ENCODE data around the gene TMED10.

TMED10 gene

DNA sequence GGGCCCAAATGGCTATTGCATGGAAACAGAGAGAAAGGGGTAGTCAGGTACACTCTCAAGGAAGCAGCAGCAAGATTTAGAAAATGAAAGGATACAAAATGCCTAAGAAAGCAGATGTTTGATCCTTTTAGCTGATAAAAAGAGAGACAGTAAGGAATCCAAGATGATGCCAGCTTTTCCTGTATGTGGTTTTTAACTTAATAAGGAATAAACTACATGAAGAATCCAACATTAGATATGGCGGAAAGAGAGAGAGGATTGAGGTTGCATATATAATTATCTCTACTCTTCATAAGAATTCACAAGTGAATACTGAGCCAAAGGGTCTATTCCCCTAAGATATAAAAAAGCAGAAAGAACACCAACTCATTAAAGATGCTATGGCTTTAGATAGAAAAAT, 11.6 kb downstream of the TMED10 start:
- peak overlapping the region in 1 of 3 experiments; percentile 6 for H3K27ac Mint-ChIP-seq
- TF ChIP-seq CTCF (IDR thresholded peaks at IDR 0.05; ENCODE audit: unreplicated experiment in 3 of 3) = no peak
- H3K4me1 Mint-ChIP-seq = peaks cover 31% of the 10 kb centered on the region
- no peaks in the 10 kb centered on the region for H3K9me3 Mint-ChIP-seq
- no peaks in the 10 kb centered on the region for H3K27me3 Mint-ChIP-seq (ENCODE audit: low read depth)
- H3K36me3 Mint-ChIP-seq (ENCODE audit: low read depth) = no peaks in the 10 kb centered on the region
- no peak overlapping the region for H3K4me3 Mint-ChIP-seq

DNA sequence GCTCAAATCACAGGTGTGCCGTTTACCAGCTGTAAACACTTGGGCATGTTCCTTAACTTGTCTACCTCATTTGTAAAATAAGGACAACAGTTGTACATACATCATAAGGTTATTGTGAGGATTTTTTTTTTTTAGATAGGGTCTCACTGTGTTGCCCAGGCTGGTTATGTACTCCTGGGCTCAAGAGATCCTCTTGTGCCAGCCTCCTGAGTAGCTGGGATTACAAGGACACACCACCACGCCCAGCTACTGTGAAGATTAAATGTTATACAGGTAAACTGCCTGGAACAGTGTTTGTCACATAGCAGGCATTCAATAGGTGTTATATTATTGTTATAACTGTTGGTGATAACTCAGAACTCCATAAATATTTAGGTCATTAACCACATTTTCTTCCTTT, 12.7 kb downstream of the TMED10 start:
- Mint-ChIP-seq H3K36me3 (ENCODE audit: low read depth) (no peaks in the 10 kb centered on the region), H3K27ac (no peak overlapping the region), H3K27me3 (ENCODE audit: low read depth) (no peaks in the 10 kb centered on the region), H3K4me1 (peaks cover 31% of the 10 kb centered on the region), H3K9me3 (no peaks in the 10 kb centered on the region), H3K4me3 (no peak overlapping the region)
- TF ChIP-seq CTCF (IDR thresholded peaks at IDR 0.05; ENCODE audit: unreplicated experiment in 3 of 3) = no peak

DNA sequence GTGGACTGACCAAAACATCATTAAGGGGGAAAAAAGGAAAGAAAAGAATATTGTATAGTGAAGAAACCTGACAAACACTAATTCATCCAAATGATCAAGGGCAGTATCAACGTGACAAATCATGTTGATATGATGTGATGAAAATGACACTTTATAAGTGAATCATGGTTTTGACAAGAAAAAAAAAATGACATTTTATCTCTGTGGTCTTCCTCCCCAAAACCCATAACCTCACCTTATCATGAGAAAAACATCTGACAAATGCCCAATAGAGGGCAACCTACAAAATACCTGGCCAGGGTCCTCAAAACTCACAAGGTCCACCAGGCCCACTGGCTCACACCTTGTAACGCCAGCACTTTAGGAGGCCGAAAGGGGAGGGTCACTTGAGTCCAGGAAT, 13.8 kb downstream of the TMED10 start:
- H3K9me3 Mint-ChIP-seq = no peaks in the 10 kb centered on the region
- TF ChIP-seq CTCF (IDR thresholded peaks at IDR 0.05; ENCODE audit: unreplicated experiment in 3 of 3) = no peak
- H3K27me3 Mint-ChIP-seq (ENCODE audit: low read depth) = no peaks in the 10 kb centered on the region
- H3K4me3 Mint-ChIP-seq = no peak overlapping the region
- no peak overlapping the region for H3K27ac Mint-ChIP-seq
- no peaks in the 10 kb centered on the region for H3K36me3 Mint-ChIP-seq (ENCODE audit: low read depth)
- peaks cover 25% of the 10 kb centered on the region for H3K4me1 Mint-ChIP-seq

DNA sequence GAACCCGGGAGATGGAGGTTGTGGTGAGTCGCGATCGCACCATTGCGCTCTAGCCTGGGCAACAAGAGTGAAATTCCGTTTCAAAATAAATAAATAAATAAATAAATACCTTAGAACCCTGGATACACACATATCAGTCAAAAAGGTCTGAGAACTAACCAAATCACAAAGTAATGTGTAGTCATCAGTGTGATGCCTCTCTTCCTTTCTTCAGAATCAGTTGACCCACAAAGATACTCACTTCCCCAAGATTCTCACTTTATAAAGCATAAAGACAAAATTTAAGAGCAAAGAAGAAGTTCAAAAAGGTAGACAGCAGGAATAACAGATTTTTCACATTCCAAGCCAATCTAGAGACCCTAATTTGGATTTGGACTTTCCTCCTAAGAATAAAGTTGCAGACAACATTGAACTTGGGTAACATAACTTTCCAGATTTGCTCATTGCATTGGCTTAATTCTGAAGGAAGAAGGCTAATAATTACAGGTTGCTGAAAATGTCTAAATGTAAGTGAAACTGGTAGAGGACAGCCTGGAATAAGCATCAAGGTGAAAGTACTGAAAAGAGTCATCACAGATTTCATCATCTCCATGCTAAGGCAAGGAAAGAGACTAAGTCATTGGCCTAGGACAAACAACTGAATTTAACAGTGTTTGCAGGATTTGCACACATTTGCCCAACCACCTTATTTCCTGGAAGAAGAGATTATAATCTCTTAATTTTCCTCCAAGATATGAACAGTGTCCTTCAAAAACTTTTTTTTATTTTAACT, 17.4 kb downstream of the TMED10 start:
- Mint-ChIP-seq H3K4me1 (peaks cover 10% of the 10 kb centered on the region), H3K9me3 (no peaks in the 10 kb centered on the region), H3K27me3 (ENCODE audit: low read depth) (no peaks in the 10 kb centered on the region), H3K4me3 (no peak overlapping the region), H3K27ac (no peak overlapping the region), H3K36me3 (ENCODE audit: low read depth) (no peaks in the 10 kb centered on the region)
- no peak for TF ChIP-seq CTCF (IDR thresholded peaks at IDR 0.05; ENCODE audit: unreplicated experiment in 3 of 3)

DNA sequence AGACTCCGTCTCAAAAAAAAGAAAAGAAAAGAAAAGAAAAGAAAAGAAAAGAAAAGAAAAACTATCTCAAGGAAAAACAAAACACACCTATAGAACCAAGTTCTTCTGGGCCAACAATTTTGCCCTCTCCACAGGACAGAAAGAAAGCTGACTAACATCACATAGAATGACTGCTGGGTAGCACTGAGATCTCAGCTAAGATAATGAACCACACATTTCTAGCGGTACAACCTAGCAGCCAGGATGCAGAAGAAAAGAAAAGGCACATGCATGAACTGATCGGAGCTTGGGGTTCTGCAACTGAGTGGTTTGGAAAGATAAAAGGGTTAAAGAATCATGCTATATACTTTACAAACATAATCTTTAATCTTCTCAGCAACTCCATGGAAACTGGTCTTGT, 19.5 kb downstream of the TMED10 start:
- no peaks in the 10 kb centered on the region for H3K9me3 Mint-ChIP-seq
- H3K36me3 Mint-ChIP-seq (ENCODE audit: low read depth) = peaks cover 4% of the 10 kb centered on the region
- peaks cover 10% of the 10 kb centered on the region for H3K4me1 Mint-ChIP-seq
- no peak overlapping the region for H3K4me3 Mint-ChIP-seq
- H3K27ac Mint-ChIP-seq = peak overlapping the region in 1 of 3 experiments; percentile 45
- no peaks in the 10 kb centered on the region for H3K27me3 Mint-ChIP-seq (ENCODE audit: low read depth)
- TF ChIP-seq CTCF (IDR thresholded peaks at IDR 0.05; ENCODE audit: unreplicated experiment in 3 of 3) = no peak

GRCh38 chr14:75156111-75156510, 20.3 kb downstream of the TMED10 start:
- Mint-ChIP-seq H3K9me3 (no peaks in the 10 kb centered on the region), H3K4me3 (no peak overlapping the region)

More at GRCh38 chr14:75156111-75156510, 20.3 kb downstream of the TMED10 start:
- Mint-ChIP-seq H3K27ac (no peak overlapping the region), H3K36me3 (ENCODE audit: low read depth) (peaks cover 10% of the 10 kb centered on the region), H3K27me3 (ENCODE audit: low read depth) (no peaks in the 10 kb centered on the region), H3K4me1 (peaks cover 10% of the 10 kb centered on the region)
- TF ChIP-seq CTCF (IDR thresholded peaks at IDR 0.05; ENCODE audit: unreplicated experiment in 3 of 3) = no peak
